ENCODE measurements around the gene SHTN1.

SHTN1 gene

GRCh38 chr10:116917481-116917880, 87.5 kb downstream of the SHTN1 start:
- in situ Hi-C loops (cut with MboI; ENCODE audit: low pct_unique_long_range_greater_than_20kb, low sequenced_read_pairs, unreplicated experiment) = no loop called here
- DNase-seq (ENCODE audit: low spot score) = no peak
- TF ChIP-seq CTCF (IDR thresholded peaks at IDR 0.05; ENCODE audit: extremely low read depth, insufficient read depth, missing control alignments) = no peak

DNA sequence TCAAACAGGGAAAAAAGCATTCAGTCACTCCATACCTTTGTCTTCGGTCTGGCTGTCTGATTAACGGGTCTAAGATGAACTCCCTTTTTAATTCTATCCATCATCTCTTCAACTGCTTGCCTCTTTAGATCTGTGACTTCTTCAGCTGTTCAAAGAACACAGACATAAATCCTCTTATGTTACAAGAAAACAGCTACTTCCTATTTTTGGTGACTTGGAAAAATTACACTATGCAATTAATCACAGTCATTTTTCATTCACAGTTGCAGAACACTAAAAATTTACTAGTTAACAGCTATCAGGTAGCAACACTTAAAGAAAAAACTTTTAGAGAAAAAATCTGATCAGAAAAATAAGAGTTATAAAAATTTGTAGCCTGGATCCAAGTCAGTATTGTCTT, 89.6 kb downstream of the SHTN1 start:
- in situ Hi-C loops (cut with MboI; ENCODE audit: low pct_unique_long_range_greater_than_20kb, low sequenced_read_pairs, unreplicated experiment) = no loop called here
- TF ChIP-seq CTCF (IDR thresholded peaks at IDR 0.05; ENCODE audit: extremely low read depth, insufficient read depth, missing control alignments) = no peak
- no peak for DNase-seq (ENCODE audit: low spot score)

- TF ChIP-seq CTCF (IDR thresholded peaks at IDR 0.05; ENCODE audit: extremely low read depth, insufficient read depth, missing control alignments) = no peak
- in situ Hi-C loops (cut with MboI; ENCODE audit: low pct_unique_long_range_greater_than_20kb, low sequenced_read_pairs, unreplicated experiment) = no loop called here
- no peak for DNase-seq (ENCODE audit: low spot score)
Measured at GRCh38 chr10:116913695-116914094, 91.3 kb downstream of the SHTN1 start.

- TF ChIP-seq CTCF (IDR thresholded peaks at IDR 0.05; ENCODE audit: extremely low read depth, insufficient read depth, missing control alignments) = no peak
- DNase-seq (ENCODE audit: low spot score) = no peak
- in situ Hi-C loops (cut with MboI; ENCODE audit: low pct_unique_long_range_greater_than_20kb, low sequenced_read_pairs, unreplicated experiment) = no loop called here
Measured at GRCh38 chr10:116912162-116912561, 92.8 kb downstream of the SHTN1 start.

- TF ChIP-seq CTCF (IDR thresholded peaks at IDR 0.05; ENCODE audit: extremely low read depth, insufficient read depth, missing control alignments) = no peak
- in situ Hi-C loops (cut with MboI; ENCODE audit: low pct_unique_long_range_greater_than_20kb, low sequenced_read_pairs, unreplicated experiment) = no loop called here
- no peak for DNase-seq (ENCODE audit: low spot score)
Measured at GRCh38 chr10:116910910-116911309, 94.1 kb downstream of the SHTN1 start.

- DNase-seq (ENCODE audit: low spot score) = no peak
- in situ Hi-C loops (cut with MboI; ENCODE audit: low pct_unique_long_range_greater_than_20kb, low sequenced_read_pairs, unreplicated experiment) = no loop called here
- no peak for TF ChIP-seq CTCF (IDR thresholded peaks at IDR 0.05; ENCODE audit: extremely low read depth, insufficient read depth, missing control alignments)
Measured at GRCh38 chr10:116909307-116909706, 95.7 kb downstream of the SHTN1 start.

All from GM13977 (cell line).